WTC11 (cell line): ENCODE data around the gene CA10.

Experiments
- ETV6 ChIP-seq: sonication (generic); formaldehyde crosslinking; IDR thresholded peaks from 2 replicates; pipeline ENCODE4 v1.8.1; 2022; ENCODE audit warnings: mild to moderate bottlenecking, missing genetic modification reagents
- FOXP1 ChIP-seq: sonication (generic); formaldehyde crosslinking; IDR thresholded peaks from 2 replicates; pipeline ENCODE4 v1.8.0; 2022; ENCODE audit warnings: missing genetic modification reagents, mild to moderate bottlenecking, moderate library complexity, borderline replicate concordance
- JUN ChIP-seq: sonication (generic); formaldehyde crosslinking; IDR thresholded peaks from 2 replicates; pipeline ENCODE4 v1.8.0; 2023; ENCODE audit warnings: mild to moderate bottlenecking, missing genetic modification reagents
- NFATC4 ChIP-seq: fragments of 250-450 bp; sonication (Bioruptor Pico); IDR thresholded peaks from 2 replicates; pipeline ENCODE4 v1.9.0; 2021; ENCODE audit warnings: mild to moderate bottlenecking
- NR1H2 ChIP-seq: sonication (generic); formaldehyde crosslinking; IDR thresholded peaks from 2 replicates; pipeline ENCODE4 v1.9.0; 2021; ENCODE audit warnings: mild to moderate bottlenecking, moderate library complexity, missing genetic modification reagents
- NR3C1 ChIP-seq: sonication (generic); formaldehyde crosslinking; conservative IDR thresholded peaks from 2 replicates; pipeline ENCODE4 v1.8.1; 2023; ENCODE audit warnings: low read depth, mild to moderate bottlenecking, missing genetic modification reagents
- RELA ChIP-seq: sonication (generic); formaldehyde crosslinking; IDR thresholded peaks from 2 replicates; pipeline ENCODE4 v1.8.1; 2022; ENCODE audit warnings: missing genetic modification reagents, mild to moderate bottlenecking, borderline replicate concordance
- TEAD4 ChIP-seq: sonication (generic); formaldehyde crosslinking; IDR thresholded peaks from 2 replicates; pipeline ENCODE4 v1.8.0; 2022; ENCODE audit warnings: mild to moderate bottlenecking, missing genetic modification reagents
- ZNF263 ChIP-seq: sonication (generic); formaldehyde crosslinking; IDR thresholded peaks from 2 replicates; pipeline ENCODE4 v1.8.1; 2022; ENCODE audit warnings: low read depth, mild to moderate bottlenecking, moderate library complexity, missing genetic modification reagents
- TF ChIP-seq, protein P1 (sequence below): fragments of 200-600 bp; IDR thresholded peaks from 2 replicates; pipeline ENCODE4 v1.8.0; 2022; ENCODE audit warnings: antibody characterized with exemption
- TF ChIP-seq, protein P2 (sequence below): fragments of 250-450 bp; sonication (Bioruptor Pico); IDR thresholded peaks from 2 replicates; pipeline ENCODE4 v2.1.2; 2022; ENCODE audit warnings: mild to moderate bottlenecking, moderate library complexity
- TF ChIP-seq, protein P3 (sequence below): fragments of 250-450 bp; sonication (Bioruptor Pico); IDR thresholded peaks from 2 replicates; pipeline ENCODE4 v1.9.0; 2021; ENCODE audit warnings: moderate library complexity, mild to moderate bottlenecking, inconsistent platforms, borderline replicate concordance

DNA sequence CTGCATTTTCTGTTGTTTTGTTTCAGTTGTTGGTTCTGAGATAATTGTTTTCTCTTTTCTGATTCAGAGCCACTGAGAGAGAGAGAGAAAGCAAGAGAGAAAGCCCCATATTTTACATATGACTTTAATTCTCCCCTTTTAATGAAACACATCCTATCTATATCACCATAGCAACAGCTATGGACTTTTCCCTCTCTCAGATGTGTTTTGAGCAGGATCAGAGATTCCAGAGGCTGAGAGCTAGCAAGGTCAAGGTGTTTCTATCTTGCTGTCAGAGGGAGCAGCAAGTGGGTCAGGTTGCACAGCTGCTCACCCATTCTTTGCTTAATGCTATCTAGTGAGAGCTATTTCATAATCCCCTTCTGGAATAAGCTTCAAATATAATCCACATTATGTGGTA, 415.9 kb downstream of the CA10 start:
- TF ChIP-seq JUN (CRISPR knock-in tag) (no peak), TEAD4 (CRISPR knock-in tag) (no peak), ZNF263 (CRISPR knock-in tag) (no peak), NR3C1 (CRISPR knock-in tag) (no peak), FOXP1 (CRISPR knock-in tag) (no peak), NR1H2 (CRISPR knock-in tag) (no peak), ETV6 (CRISPR knock-in tag) (no peak), NFATC4 (CRISPR knock-in tag) (no peak), RELA (CRISPR knock-in tag) (no peak)
- TF ChIP-seq, protein P1, sequence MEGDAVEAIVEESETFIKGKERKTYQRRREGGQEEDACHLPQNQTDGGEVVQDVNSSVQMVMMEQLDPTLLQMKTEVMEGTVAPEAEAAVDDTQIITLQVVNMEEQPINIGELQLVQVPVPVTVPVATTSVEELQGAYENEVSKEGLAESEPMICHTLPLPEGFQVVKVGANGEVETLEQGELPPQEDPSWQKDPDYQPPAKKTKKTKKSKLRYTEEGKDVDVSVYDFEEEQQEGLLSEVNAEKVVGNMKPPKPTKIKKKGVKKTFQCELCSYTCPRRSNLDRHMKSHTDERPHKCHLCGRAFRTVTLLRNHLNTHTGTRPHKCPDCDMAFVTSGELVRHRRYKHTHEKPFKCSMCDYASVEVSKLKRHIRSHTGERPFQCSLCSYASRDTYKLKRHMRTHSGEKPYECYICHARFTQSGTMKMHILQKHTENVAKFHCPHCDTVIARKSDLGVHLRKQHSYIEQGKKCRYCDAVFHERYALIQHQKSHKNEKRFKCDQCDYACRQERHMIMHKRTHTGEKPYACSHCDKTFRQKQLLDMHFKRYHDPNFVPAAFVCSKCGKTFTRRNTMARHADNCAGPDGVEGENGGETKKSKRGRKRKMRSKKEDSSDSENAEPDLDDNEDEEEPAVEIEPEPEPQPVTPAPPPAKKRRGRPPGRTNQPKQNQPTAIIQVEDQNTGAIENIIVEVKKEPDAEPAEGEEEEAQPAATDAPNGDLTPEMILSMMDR: no peak
- TF ChIP-seq, protein P2, sequence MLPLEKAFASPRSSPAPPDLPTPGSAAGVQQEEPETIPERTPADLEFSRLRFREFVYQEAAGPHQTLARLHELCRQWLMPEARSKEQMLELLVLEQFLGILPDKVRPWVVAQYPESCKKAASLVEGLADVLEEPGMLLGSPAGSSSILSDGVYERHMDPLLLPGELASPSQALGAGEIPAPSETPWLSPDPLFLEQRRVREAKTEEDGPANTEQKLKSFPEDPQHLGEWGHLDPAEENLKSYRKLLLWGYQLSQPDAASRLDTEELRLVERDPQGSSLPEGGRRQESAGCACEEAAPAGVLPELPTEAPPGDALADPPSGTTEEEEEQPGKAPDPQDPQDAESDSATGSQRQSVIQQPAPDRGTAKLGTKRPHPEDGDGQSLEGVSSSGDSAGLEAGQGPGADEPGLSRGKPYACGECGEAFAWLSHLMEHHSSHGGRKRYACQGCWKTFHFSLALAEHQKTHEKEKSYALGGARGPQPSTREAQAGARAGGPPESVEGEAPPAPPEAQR (CRISPR knock-in tag): no peak
- TF ChIP-seq, protein P3, sequence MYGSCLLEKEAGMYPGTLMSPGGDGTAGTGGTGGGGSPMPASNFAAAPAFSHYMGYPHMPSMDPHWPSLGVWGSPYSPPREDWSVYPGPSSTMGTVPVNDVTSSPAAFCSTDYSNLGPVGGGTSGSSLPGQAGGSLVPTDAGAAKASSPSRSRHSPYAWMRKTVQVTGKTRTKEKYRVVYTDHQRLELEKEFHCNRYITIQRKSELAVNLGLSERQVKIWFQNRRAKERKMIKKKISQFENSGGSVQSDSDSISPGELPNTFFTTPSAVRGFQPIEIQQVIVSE (CRISPR knock-in tag): no peak
